ENCODE results near the gene PPP6R1.
"Not testable (repeated sequence)": the region's sequence is repeated elsewhere in the genome, so short reads cannot be mapped to it uniquely, and the experiment has no call there.

PPP6R1 gene

GRCh38 chr19:55224679-55225414 lies 34.0 kb downstream of the PPP6R1 start:
- not testable (repeated sequence) for DNase-seq

GRCh38 chr19:55224038-55224665 lies 34.7 kb downstream of the PPP6R1 start:
- DNase-seq = no peak

- no peak for DNase-seq
Measured at GRCh38 chr19:55223291-55224037, 35.4 kb downstream of the PPP6R1 start.

GRCh38 chr19:55220525-55220924 lies 38.3 kb downstream of the PPP6R1 start:
- DNase-seq = no peak

- DNase-seq = peak in 13 of 14 donors; percentile 7 to 91 (median 61)
Measured at GRCh38 chr19:55216461-55217198, 42.2 kb downstream of the PPP6R1 start.

GRCh38 chr19:55213547-55213946 lies 45.3 kb downstream of the PPP6R1 start:
- DNase-seq = no peak

GRCh38 chr19:55212447-55212846 lies 46.4 kb downstream of the PPP6R1 start:
- DNase-seq = no peak

GRCh38 chr19:55209693-55210472 lies 48.9 kb downstream of the PPP6R1 start:
- DNase-seq = no peak

GRCh38 chr19:55208880-55209692 lies 49.7 kb downstream of the PPP6R1 start, which contains the start of gene PTPRH:
TSS of gene PTPRH (minus strand) at chr19:55209501. CDS start at chr19:55209433, 68 bp downstream.
- no peak for DNase-seq

- peak in 11 of 14 donors; percentile 14 to 83 (median 53) for DNase-seq
Measured at GRCh38 chr19:55206664-55207500, 51.9 kb downstream of the PPP6R1 start.

- DNase-seq = not testable (repeated sequence)
Measured at GRCh38 chr19:55202199-55202598, 56.6 kb downstream of the PPP6R1 start.

GRCh38 chr19:55199620-55200204 lies 59.1 kb downstream of the PPP6R1 start:
- DNase-seq = no peak

GRCh38 chr19:55198651-55199050 lies 60.2 kb downstream of the PPP6R1 start:
- DNase-seq = no peak

- DNase-seq = no peak
Measured at GRCh38 chr19:55197528-55197927, 61.3 kb downstream of the PPP6R1 start.

GRCh38 chr19:55196803-55197202 lies 62.0 kb downstream of the PPP6R1 start:
- DNase-seq = no peak

- no peak for DNase-seq
Measured at GRCh38 chr19:55193481-55193880, 65.3 kb downstream of the PPP6R1 start.

GRCh38 chr19:55189403-55189835 lies 69.4 kb downstream of the PPP6R1 start:
- DNase-seq = no peak

GRCh38 chr19:55188625-55189024 lies 70.2 kb downstream of the PPP6R1 start:
- no peak for DNase-seq

- no peak for DNase-seq
Measured at GRCh38 chr19:55186080-55186479, 72.7 kb downstream of the PPP6R1 start.
